GM20431 (cell line): ENCODE measurements around the gene EPHB2.

Source experiments
- in situ Hi-C: fragments of 300-500 bp; cut with MseI, MboI; formaldehyde crosslinking; loops from one replicate; pipeline ENCODE4 v1.15.0; 2020; ENCODE audit warnings: low sequenced_read_pairs; ENCODE audit not compliant: unreplicated experiment

The EPHB2 gene

GRCh38 chr1:22714455-22714854 lies 3.8 kb downstream of the EPHB2 start:
- in situ Hi-C loops, result loop anchor here (25.0 kb wide), 1 partner anchor 173 kb away; no protein-coding TSS in a partner anchor

- in situ Hi-C loops, result loop anchor here (25.0 kb wide), 1 partner anchor 170 kb away; no protein-coding TSS in a partner anchor
These were observed 6.6 kb downstream of the EPHB2 start for GRCh38 chr1:22717037-22717760.

- in situ Hi-C loops, result loop anchor here (25.0 kb wide), 1 partner anchor 166 kb away; no protein-coding TSS in a partner anchor
These were observed 10.7 kb downstream of the EPHB2 start for GRCh38 chr1:22721122-22721873.

- in situ Hi-C loops, result loop anchor here (25.0 kb wide), 1 partner anchor 164 kb away; no protein-coding TSS in a partner anchor
These were observed 12.4 kb downstream of the EPHB2 start for GRCh38 chr1:22722901-22723550.

- in situ Hi-C loops, result no loop called here
These were observed 17.2 kb downstream of the EPHB2 start for GRCh38 chr1:22727873-22728272.

- in situ Hi-C loops, result no loop called here
These were observed 18.2 kb downstream of the EPHB2 start for GRCh38 chr1:22728751-22729399.

- in situ Hi-C loops, result no loop called here
These were observed 18.7 kb downstream of the EPHB2 start for GRCh38 chr1:22729400-22729773.

GRCh38 chr1:22729912-22730311 lies 19.3 kb downstream of the EPHB2 start:
- in situ Hi-C loops, result no loop called here

GRCh38 chr1:22731924-22732720 lies 21.5 kb downstream of the EPHB2 start:
- in situ Hi-C loops, result no loop called here

GRCh38 chr1:22733643-22734042 lies 23.0 kb downstream of the EPHB2 start:
- in situ Hi-C loops, result no loop called here

- in situ Hi-C loops, result no loop called here
These were observed 26.0 kb downstream of the EPHB2 start for GRCh38 chr1:22736501-22737080.

GRCh38 chr1:22737374-22738068 lies 26.9 kb downstream of the EPHB2 start:
- in situ Hi-C loops, result no loop called here

GRCh38 chr1:22738069-22738435 lies 27.4 kb downstream of the EPHB2 start:
- in situ Hi-C loops, result no loop called here

- in situ Hi-C loops, result no loop called here
These were observed 27.9 kb downstream of the EPHB2 start for GRCh38 chr1:22738522-22738921.

- in situ Hi-C loops, result no loop called here
These were observed 29.2 kb downstream of the EPHB2 start for GRCh38 chr1:22739648-22740385.

- in situ Hi-C loops, result no loop called here
These were observed 30.5 kb downstream of the EPHB2 start for GRCh38 chr1:22741118-22741517.

- in situ Hi-C loops, result no loop called here
These were observed 35.3 kb downstream of the EPHB2 start for GRCh38 chr1:22745669-22746585.
